ENCODE results near the gene CDC40. TPM values are rescaled to one million over a fixed set of nuclear protein-coding genes. Genes with fewer than 3 reads are reported as not detected.

The CDC40 gene
- polyA plus RNA-seq, 1 of the 3 experiments (the other 2 are of a cell fraction), result 7.4 TPM

GRCh38 chr6:110256366-110256765, 76.1 kb downstream of the CDC40 start:
- 39% methylated on average over 2 of the region's 2 CpGs for WGBS (ENCODE audit: low lambda C conversion rate)
- Histone ChIP-seq H3K9me2 (no peaks in the 10 kb centered on the region), H3F3A (replicated peaks; ENCODE audit: insufficient read depth) (no peaks in the 10 kb centered on the region), H2AFZ (ENCODE audit: low read depth) (no peak overlapping the region), H3K4me1 (ENCODE audit: control insufficient read depth in 1 of 2, insufficient read depth in 2 of 2, low read depth in 1 of 2, low read length in 1 of 2) (no peaks in the 10 kb centered on the region), H3K9ac (no peak overlapping the region), H3K4me2 (no peak overlapping the region), H3K36me3 (replicated peaks in 1 of 2; ENCODE audit: control insufficient read depth in 1 of 2, insufficient read depth in 2 of 2, low read length in 1 of 2) (no peaks in the 10 kb centered on the region), H3K27ac (ENCODE audit: low read depth in 2 of 2, low read length in 1 of 2) (no peak overlapping the region), H3K9me3 (no peaks in the 10 kb centered on the region), H3K79me2 (ENCODE audit: insufficient read depth) (no peaks in the 10 kb centered on the region), H4K20me1 (ENCODE audit: insufficient read depth) (no peaks in the 10 kb centered on the region), H3K4me3 (ENCODE audit: low read depth in 2 of 2, low read length in 1 of 2) (no peak overlapping the region), H3K27me3 (ENCODE audit: insufficient read depth) (no peaks in the 10 kb centered on the region)
- ChIA-PET CTCF (no interaction called here), POLR2A (no interaction called here)
- DNase-seq, result no peak
- TF ChIP-seq MXI1 (IDR thresholded peaks at IDR 0.05; ENCODE audit: low read depth, low read length) (no peak), CTCF (IDR thresholded peaks at IDR 0.05) (no peak), PBX3 (IDR thresholded peaks at IDR 0.05) (no peak), EZH2phosphoT487 (IDR thresholded peaks at IDR 0.05; ENCODE audit: borderline replicate concordance, low read depth) (no peak), CHD2 (IDR thresholded peaks at IDR 0.05; ENCODE audit: low read length, partially characterized antibody) (no peak), POLR2AphosphoS5 (IDR thresholded peaks at IDR 0.05; ENCODE audit: low read depth, low read length) (no peak), GABPA (IDR thresholded peaks at IDR 0.05; ENCODE audit: low read depth) (no peak), IRF3 (IDR thresholded peaks at IDR 0.05; ENCODE audit: low read depth, low read length) (no peak), ELF1 (IDR thresholded peaks at IDR 0.05) (no peak), FOXJ3 (CRISPR knock-in tag; IDR thresholded peaks at IDR 0.05) (no peak), EP300 (IDR thresholded peaks at IDR 0.05; ENCODE audit: borderline replicate concordance in 1 of 2, low read depth in 1 of 2, low read length in 1 of 2) (no peak), TEAD4 (IDR thresholded peaks at IDR 0.05; ENCODE audit: borderline replicate concordance, insufficient read depth) (no peak)

GRCh38 chr6:110265273-110265672, 85.0 kb downstream of the CDC40 start:
- Histone ChIP-seq H3K9me2 (no peaks in the 10 kb centered on the region), H3K79me2 (ENCODE audit: insufficient read depth) (no peaks in the 10 kb centered on the region), H4K20me1 (ENCODE audit: insufficient read depth) (no peaks in the 10 kb centered on the region), H3K9me3 (no peaks in the 10 kb centered on the region), H3K4me3 (ENCODE audit: low read depth in 2 of 2, low read length in 1 of 2) (no peak overlapping the region), H3K4me1 (ENCODE audit: control insufficient read depth in 1 of 2, insufficient read depth in 2 of 2, low read depth in 1 of 2, low read length in 1 of 2) (no peaks in the 10 kb centered on the region), H3F3A (replicated peaks; ENCODE audit: insufficient read depth) (no peaks in the 10 kb centered on the region), H2AFZ (ENCODE audit: low read depth) (no peak overlapping the region), H3K36me3 (replicated peaks in 1 of 2; ENCODE audit: control insufficient read depth in 1 of 2, insufficient read depth in 2 of 2, low read length in 1 of 2) (no peaks in the 10 kb centered on the region), H3K4me2 (no peak overlapping the region), H3K9ac (no peak overlapping the region), H3K27me3 (ENCODE audit: insufficient read depth) (no peaks in the 10 kb centered on the region), H3K27ac (ENCODE audit: low read depth in 2 of 2, low read length in 1 of 2) (no peak overlapping the region)
- CTCF ChIA-PET, result interaction anchor here (0.7 kb wide), 1 partner anchor 51 kb away, joined by 3 read pairs; no protein-coding TSS in a partner anchor
- 51% methylated on average over 3 of the region's 3 CpGs for WGBS (ENCODE audit: low lambda C conversion rate)
- POLR2A ChIA-PET, result no interaction called here
- DNase-seq, result no peak
- TF ChIP-seq MAX (IDR thresholded peaks at IDR 0.05; ENCODE audit: low read depth) (no peak), TAF1 (IDR thresholded peaks at IDR 0.05; ENCODE audit: borderline replicate concordance, low read depth, low read length) (no peak), PBX3 (IDR thresholded peaks at IDR 0.05) (no peak), USF1 (IDR thresholded peaks at IDR 0.05; ENCODE audit: borderline replicate concordance, low read depth) (no peak), FOXJ3 (CRISPR knock-in tag; IDR thresholded peaks at IDR 0.05) (no peak), IRF3 (IDR thresholded peaks at IDR 0.05; ENCODE audit: low read depth, low read length) (no peak), TCF12 (IDR thresholded peaks at IDR 0.05) (no peak), NRF1 (IDR thresholded peaks at IDR 0.05; ENCODE audit: low read depth, low read length) (no peak), USF2 (IDR thresholded peaks at IDR 0.05; ENCODE audit: borderline replicate concordance, low read depth, low read length) (no peak), MEF2A (IDR thresholded peaks at IDR 0.05; ENCODE audit: borderline replicate concordance, low read depth) (no peak)

All from SK-N-SH (cell line).